ENCODE results near the gene PDGFB.
"Not testable (repeated sequence)": the region's sequence is repeated elsewhere in the genome, so short reads cannot be mapped to it uniquely, and the experiment has no call there.

PDGFB gene

DNA sequence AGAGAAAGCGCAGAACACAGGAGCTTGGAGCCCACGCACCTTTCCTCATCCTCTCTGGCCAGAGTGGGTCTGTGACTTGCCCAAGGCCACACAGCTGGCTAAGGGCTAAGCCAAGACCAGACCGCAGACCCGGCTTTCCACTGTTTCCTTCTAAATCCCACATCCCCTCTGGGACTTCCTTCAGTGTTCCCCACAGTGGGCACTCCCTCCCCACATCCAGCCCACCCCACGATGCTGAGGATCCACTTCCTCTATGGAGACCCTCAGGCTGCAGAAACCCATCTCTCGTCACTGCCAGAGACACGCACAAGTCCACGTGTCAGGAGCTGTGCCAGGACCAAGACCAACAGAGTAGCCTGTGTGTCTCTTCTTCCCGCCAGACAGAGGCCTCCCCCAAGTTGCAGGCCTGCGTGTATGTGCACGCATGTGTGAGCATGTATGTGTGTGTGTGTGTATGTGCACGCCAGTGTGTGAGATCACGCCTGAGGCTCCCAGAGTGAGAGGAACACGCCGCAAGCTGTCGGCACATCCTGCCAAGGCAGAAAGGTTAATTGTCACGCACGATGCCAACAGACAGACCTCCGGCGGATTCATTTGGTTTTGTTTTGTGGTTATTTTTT, 21.6 kb downstream of the PDGFB start:
- no peak for DNase-seq

DNA sequence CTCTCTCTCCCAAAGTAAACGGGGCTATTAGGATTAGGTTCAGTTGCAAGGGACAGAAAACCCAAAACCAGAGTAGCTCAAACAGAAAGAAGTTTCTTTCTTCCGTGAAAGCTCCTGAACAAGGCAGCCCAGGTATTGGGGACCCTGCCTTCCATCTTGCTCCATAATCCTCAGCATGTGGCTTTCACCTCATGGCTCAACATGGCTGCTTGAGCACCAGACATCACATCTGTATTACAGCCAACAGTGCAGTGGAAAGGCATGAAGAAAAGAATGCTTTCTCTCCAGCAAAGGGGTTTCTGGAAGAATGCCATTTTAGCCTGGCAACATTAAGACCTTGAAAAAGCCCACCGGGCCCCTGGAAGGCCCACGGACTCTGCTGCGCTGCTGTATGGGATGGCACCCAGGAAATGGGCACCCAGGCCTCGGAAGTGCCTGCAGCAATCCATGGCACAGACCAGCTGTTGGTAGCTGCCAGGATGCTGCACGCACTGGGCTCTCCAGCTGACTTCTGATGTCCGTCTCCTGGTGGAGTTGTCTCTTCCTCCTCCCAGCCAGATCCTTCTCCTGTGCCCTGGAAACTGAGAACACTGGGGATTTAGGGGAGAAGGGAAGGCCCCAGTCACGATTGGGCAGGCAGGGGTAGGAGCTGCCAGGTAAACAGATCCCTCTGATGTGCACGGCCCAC, 22.6 kb downstream of the PDGFB start:
- no peak for DNase-seq

DNA sequence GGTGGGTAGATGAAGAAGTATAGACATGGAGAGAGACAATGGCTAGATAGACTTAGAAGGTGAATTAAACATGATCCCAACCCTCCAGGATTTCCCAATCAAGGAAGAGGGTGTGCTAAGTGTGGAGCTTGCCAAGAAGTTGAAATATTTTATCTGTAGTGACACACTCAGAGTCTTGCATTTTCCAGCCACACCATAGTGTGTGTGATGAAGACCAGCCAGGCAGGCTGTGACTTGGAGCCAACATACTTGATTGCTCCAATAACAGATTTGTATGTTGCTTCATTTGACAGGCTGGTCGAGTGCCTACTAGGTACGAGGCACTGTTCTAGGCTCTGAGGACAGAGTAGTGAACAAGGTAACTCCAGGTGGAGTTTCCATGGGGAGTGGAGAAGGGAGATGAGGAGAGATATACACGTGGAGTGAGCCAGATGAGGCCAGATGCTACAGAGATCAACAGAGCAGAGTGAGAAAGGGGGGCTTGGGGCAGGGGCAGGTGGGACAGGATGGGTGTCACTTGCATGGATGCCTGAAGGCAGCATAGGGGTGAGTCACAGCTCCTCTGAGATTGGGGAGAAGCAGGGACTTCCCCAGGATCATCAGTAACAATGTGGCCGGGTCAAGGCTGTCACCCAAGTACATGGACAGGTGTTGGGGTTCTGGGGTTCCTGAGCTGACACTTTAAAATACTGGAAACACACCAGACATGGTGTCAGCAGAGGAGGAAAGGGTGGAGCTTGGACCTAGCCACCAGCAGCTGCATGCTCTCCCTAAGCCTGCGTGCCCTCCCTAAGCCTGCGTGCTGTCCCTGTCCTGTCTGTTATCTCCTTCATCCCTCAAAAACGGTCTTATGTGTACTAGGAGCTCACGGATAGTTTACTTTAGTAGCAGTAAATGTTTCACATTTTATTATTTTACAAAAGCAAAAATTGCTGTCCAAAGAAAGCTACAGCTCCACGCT, 23.6 kb downstream of the PDGFB start:
- no peak for DNase-seq

DNA sequence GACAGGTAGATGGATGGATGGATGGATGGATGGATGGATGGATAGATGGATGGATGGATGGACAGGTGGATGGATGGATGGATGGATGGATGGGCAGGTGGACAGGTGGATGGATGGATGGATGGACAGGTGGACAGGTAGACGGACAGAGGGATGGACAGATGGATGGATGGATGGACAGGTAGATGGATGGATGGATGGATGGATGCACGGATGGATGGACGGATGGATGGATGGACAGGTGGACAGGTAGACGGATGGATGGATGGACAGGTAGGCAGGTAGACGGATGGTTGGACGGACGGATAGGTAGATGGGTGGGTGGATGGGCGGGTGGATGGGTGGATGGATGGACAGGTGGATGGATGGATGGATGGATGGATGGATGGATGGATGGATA, 24.3 kb downstream of the PDGFB start:
- no peak for DNase-seq

DNA sequence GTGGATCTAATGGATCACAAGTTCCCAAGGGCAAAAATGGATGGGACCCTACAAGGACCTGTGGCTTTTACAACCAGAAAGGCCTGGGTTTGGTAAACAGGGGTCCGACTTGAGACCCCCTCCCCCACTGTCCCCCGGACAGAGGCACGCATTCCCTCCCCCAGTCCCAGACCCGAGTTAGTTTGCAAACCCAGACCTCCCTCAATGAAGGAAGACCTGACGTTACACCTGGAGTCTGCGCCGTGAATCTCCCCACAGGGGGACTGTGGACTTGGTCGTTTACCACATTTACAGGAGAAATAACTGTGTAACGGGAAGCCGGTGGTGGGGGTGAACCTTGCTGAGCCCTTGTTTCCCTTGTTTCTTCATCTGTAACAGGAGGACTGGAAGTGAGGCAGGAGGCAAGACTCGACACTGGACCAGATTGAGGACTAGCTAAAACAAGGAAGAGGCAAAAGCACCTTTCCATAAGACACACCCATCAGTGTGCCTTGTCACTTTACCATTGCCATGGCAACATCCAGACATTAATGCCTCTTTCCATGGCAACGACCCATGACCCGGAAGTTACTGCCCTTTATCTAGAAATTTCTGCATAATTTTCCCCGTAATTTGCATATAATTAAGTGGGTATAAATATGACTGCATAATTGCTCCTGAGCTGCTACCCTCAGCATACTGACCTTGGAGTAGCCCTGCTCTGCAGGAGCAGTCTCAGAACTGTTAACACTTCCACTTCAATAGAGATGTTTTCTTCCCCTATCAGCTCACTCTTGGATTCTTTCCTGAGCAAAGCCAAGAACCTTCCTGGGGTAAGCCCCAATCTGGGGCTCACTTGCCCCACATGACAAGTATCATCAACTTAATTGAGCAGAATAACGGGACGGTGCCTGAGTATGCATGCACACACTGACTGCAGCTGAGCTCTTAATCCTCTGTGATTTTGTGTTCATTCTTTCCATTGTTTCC, 25.4 kb downstream of the PDGFB start:
- no peak for DNase-seq

DNA sequence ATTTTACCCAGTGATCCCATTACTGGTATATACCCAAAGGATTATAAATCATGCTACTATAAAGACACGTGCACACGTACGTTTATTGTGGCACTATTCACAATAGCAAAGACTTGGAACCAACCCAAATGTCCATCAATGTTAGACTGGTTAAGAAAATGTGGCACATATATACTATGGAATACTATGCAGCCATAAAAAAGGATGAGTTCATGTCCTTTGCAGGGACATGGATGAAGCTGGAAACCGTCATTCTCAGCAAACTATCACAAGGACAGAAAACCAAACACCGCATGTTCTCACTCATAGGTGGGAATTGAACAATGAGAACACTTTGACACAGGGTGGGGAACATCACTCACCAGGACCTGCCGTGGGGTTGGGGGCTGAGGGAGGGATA, 26.4 kb downstream of the PDGFB start:
- not testable (repeated sequence) for DNase-seq

DNA sequence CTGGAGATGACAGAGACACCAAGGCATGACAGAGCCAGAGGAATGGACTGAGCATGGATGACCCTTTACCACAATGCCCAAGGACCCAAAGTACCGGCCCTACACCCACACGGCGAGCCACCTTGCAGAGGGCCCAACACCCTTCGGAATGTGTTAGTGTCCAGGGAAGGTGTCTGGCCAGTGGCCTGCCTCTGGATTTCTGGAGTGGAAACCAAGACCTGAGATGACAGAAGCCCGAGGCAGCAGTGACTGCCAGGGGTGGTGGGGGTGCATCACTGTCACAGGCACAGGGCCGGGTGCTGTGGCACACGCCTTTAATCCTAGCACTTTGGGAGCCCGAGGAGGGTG, 28.7 kb downstream of the PDGFB start:
- no peak for DNase-seq

DNA sequence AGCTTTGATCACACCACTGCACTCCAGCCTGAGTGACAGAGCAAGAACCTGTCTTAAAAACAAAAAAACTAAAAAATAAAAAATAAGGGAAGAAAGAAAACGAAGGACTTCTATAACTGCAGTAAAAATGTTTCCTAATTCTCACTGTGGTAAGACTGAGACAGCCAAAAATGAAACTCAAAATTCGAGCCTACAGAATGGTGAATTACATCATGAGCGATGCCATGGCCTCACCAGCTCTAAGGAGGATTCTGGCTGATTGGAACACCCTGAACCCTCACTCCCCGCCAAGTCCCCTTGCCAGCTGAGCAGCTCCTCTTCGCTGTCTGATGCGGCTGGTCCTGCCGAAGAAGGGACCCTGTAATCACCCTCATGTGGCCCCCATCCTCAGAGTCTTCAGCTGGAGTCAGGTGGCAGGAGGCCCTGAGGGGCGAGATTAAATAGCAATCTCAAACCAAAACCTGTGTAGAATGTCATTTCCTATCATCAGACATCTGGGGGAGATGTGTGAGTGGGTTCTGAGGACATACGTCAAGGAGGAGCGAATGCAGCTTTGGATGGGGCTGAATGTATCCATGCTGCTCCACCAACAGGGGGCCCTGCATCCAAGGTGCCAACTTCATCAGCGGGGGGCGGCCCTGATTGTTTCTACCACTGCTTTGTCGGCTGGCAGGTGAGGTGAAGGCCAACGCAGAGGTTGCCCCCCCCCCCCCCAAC, 29.2 kb downstream of the PDGFB start:
- peak; percentile 40 for DNase-seq

DNA sequence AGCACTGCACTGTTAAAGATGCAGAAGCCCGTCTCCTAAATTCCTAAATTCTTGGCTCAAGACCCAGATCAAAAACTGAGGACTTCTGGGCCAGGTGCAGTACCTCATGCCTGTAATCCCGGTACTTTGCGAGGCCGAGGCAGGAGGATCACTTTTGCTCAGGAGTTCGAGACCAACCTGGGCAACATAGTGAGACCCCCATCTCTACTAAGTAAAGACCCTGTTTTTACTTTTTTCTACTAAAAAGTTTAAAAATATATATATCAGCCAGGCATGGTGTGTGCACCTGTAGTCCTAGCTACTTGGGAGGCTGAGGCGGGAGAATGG, 29.7 kb downstream of the PDGFB start:
- no peak for DNase-seq

DNA sequence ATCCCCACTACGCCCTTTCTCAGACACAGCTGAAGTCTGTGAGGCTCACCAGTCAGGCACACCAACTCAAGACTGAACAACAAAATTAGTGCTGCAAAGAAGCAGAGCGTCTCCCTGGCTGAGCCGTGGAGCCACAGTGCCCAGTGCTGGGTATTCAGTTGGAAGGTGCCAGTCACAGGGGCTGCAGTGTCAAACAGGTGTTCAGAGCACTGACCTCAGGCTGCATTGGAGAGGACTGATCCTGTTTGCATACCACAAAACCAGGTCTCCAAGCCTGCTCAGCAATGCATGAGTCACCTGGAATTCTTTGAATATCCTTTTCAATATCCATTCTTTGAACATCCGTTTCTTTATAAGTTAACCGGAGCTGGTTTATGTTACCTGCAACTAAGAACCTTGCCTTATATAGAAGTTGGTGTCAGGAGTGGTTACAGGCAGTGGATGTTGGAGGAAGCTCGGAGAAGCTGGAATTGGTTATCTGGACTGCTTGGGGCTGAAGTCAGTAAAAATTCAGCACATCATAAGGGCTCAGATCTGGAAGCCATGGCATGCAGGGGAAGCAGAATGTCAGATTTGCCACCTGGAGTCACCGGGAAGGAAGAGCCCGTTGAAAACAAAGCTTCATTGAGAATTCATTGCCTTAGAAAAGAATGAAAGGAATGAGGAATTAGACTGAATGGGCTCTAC, 30.3 kb downstream of the PDGFB start:
- no peak for DNase-seq

DNA sequence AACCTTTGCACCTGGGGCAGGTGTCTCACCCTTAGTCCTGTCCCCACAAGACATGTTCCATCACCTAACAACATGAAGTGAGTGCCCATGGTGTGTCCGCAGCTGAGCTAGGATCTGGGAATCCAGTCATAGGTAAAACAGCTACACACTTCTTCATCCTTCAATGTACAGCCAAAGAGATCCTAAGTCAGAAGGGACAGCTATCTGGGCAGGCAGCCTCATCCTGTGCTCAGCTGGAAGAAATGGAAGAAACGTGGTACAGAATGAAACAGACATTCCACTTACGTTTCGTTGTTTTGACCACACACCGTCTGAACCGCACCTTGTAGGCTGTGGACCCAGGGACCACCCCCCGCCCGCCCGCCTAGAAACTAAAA, 30.8 kb downstream of the PDGFB start:
- DNase-seq, result no peak

DNA sequence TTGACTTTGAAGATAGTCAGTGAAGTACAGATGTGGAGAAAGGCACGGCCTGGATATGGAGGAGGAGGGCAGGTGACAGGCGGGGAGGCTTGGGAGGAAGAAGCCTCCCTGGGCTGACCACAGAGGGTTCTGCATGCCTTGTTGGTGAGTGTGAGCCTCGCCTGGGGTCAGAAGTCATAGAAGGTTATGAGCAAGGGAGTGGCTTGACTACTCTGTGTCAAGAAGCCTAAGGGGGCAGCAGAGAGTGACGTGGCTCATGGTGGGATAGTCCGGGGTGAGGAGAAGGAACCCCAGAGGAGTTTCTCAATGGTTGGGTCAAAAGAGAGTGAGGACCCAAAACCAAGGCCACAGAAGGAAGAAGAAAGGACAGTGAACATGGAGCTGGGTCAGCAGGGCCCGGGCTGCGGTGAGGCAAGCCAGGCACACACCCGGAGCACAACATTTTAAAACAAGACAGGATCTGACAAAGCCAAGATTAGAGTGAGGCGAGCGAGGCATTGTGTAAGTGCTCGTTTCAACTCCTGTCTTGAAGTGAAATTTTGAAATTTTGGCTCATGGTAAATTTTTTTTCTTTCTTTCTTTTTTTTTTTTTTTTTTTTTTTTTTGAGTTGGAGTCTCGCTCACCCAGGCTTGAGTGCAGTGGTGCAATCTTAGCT, 31.9 kb downstream of the PDGFB start:
- DNase-seq, result no peak

DNA sequence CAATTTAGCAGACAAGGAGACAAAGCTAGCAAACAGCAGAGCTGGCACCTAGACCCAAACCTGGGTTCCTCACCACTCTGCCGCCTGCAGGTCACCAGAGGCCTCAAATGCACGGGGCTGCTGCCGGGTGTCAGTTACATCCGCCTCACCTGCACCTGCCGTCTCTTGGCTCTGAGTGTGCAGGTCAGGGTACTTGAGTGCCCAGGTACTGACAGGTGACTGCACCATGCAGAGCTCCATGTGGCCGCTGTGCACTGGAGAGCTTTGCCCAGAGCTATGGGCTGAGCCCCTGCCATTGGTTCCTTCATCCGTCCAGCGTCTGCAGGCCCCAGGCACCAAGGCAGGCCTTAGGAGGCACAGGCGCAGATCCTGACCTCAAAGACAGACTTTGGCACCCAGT, 35.0 kb downstream of the PDGFB start:
- no peak for DNase-seq

DNA sequence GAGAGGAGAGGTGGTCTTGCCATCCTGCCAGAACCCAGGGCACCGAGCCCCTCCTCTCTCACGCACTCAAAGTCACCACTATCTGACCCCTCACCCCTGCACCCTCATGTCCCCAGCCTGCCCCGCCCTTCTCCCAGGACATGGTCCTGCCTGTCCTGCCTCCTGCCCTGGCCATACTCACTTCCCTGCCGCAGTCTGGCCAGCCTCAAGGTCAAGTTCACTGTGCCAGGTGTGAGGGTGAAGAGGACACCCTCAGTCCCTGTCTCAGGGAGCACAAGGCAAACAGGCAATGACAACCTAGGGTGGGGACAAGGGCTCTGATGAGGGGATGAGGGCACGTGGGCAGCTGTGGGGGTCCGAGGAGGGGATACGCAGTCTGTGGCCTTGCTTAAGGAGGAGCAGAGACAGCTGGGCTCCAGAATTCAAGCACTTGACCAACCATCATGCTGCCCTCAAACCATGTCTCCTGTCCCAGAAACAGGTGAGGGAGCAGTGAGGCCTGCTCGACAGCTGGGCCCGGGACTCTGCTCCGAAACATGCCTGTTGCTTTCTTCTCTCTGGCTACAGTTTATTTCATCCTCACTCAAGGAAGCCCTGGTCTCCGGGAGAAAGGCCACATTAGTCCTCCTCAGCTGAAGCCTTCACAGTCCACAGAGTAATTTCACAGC, 36.6 kb downstream of the PDGFB start:
- no peak for DNase-seq

DNA sequence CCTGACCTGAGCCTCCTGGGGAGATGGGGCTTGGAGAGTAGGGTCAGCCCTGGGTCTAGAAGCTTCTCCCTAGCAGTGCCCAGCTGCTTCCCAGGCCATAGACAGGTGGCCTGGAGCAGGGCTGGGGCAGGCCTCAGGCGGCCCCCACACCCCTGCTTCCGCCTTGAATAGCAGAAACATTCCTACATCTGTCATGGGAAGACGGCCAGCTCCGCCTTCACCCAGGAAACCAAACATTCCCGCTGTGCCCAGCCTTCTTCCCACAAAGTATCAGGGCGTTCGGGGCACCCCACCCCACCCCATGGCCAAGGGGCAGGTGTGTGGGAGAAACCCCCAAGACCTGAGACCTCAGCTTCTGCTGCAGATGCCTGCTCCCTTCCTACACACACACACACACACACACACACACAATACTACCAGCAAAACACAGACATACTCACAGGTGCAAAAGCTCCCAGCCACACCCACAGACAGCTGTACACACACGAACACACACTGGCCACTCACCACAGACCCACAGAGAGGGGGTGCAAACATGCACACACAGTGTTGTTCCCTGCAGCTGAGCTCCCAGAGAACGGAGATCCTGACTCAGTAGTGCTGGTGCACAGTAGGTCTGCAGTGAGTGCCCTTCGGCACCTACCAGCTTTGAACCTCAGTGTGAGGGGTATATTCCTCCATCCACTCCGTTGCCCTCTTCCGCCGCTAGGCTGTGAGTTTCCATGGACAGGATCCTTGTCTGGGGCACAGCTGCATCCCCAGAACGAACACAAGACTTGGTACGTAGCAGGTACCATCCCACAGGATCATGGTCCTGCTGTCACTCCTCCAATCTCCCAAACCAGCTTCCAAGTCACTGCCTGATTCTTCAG, 37.4 kb downstream of the PDGFB start:
- no peak for DNase-seq

DNA sequence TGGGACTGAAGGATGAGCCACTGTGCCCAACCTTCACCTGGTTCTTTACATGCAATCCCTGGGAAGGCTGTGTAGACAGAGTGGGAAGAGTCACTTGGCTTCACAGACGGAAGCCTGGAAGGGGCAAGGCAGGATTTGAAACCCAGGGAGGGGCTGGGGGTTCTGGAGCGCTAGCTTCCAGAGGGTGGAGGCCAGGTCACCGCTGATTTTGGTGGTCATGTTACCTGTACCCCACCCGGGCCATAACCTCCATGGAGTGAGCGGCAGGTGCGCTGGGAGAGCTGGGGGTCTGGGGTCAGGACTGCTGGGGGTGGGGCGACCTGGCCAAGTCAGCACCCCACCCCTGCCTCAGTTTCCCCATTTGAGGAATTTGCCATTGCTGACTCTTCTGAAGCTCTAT, 38.3 kb downstream of the PDGFB start:
- DNase-seq, result no peak

DNA sequence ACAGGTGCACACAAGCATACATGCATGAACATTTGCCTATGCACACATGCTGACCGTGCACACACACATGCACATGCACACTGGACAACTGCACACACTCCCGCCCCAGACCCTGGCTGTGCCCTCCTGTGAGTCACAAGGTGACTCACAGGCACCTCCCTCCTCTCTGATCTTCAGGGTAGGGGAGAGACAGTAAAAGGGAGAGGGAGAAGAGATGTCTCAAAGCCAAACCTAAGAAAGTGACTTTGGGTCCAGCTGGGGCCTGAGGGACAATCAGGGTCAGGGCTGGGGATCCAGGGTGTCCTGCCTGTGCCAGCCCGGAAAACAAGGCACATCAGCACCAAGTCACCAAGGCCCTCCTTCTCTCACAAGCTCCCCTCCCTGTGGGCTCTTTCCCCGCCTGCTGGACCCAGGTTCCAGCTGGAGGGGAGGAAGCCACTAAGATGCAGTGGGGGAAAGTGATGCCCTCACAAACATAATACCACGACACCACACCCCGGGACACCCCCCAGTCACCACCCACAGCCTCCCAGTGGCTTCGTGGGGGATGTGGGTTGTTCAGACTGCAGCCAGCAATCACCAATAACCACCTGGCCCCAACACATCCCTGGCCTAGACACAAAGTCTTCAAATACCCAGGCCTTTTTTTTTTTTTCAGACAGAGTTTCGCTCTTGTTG, 39.3 kb downstream of the PDGFB start:
- DNase-seq, result peak; percentile 54

DNA sequence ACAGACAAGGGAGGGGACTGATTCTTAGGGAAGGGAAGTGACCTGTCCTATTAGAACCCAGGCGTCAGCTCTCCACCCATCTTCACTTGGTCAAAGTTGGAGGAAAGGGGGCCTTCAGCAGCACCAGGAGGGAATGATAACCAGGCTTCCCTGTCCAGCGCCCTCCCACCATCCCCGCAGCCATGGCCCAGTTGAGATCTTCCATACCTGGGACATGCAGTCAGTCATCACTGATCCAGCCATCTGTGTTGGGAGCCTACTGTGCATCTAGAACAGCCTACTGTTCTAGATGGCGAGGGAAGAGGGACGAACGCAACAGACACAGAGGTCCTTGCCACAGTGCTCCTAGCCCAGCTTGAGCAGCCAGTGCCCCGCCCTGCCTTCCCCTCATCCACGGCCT, 40.6 kb downstream of the PDGFB start:
- DNase-seq, result no peak

DNA sequence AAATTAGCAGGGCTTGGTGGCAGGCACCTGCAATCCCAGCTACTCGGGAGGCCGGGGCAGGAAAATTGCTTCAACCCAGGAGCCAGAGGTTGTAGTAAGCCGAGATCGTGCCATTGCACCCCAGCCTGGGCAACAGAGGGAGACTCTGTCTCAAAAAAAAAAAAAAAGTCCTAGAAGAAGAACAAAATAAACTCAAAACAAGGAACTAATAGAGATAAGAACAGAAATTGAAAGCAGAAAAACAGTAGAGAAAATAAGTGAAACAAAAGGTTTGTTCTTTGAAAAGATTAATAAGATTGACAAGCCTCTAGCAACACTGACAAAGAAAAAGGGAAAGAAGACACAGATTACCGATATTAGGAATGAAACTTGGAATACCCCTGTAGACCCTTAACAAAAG, 47.2 kb downstream of the PDGFB start:
- no peak for DNase-seq

All from CD4-positive, alpha-beta T cell treated with Interleukin-15 for 1 hour (primary cell).